Keratinocyte (primary cell): ENCODE measurements around the gene ANKS1B. TPM values are rescaled to one million over a fixed set of nuclear protein-coding genes. Genes with fewer than 3 reads are reported as not detected.

Experiments used
- DNase-seq: peaks from one replicate; pipeline ENCODE4 v3.0.0-alpha.2; 2011; ENCODE audit warnings: low read depth, missing footprints, low spot score
- FAIRE-seq: peaks from 2 replicates; lab custom pipeline; 2011; peaks lifted over from hg19 to GRCh38; lab: Jason Lieb, UNC
- H2AFZ ChIP-seq: 2 replicates; pipeline ENCODE4 v1.6.0; 2012; ENCODE audit warnings: low read length, control low read depth, inconsistent platforms; ENCODE audit not compliant: control insufficient read depth
- H3K27ac ChIP-seq: 2 replicates; pipeline ENCODE4 v1.5.1; 2011; ENCODE audit warnings: low read length; ENCODE audit not compliant: control insufficient read depth, insufficient read depth
- H3K27me3 ChIP-seq: 3 replicates; pipeline ENCODE4 v1.6.0; 2011; ENCODE audit warnings: low read length; ENCODE audit not compliant: control insufficient read depth, insufficient read depth; ENCODE audit errors: extremely low read depth
- H3K36me3 ChIP-seq, 2 experiments: 2 replicates in 1 of 2; 3 replicates in 1 of 2; pipeline ENCODE4 v1.5.1; 2011; ENCODE audit warnings: low read length in 2 of 2, mild to moderate bottlenecking in 1 of 2; ENCODE audit not compliant: control insufficient read depth in 2 of 2, insufficient read depth in 2 of 2; ENCODE audit errors: extremely low read depth in 1 of 2
- H3K4me1 ChIP-seq: 3 replicates; pipeline ENCODE4 v1.5.1; 2011; ENCODE audit warnings: low read length; ENCODE audit not compliant: control insufficient read depth, insufficient read depth; ENCODE audit errors: extremely low read depth
- H3K4me2 ChIP-seq: 3 replicates; pipeline ENCODE4 v1.6.0; 2011; ENCODE audit warnings: low read depth, low read length; ENCODE audit not compliant: control insufficient read depth, insufficient read depth; ENCODE audit errors: extremely low read depth
- H3K4me3 ChIP-seq, 3 experiments: fragments of 200-600 bp in 1 of 3; sonication (generic) in 1 of 3; 2 replicates in 2 of 3; 3 replicates in 1 of 3; pipeline ENCODE4 v1.5.1; 2011 to 2016; ENCODE audit warnings: low read length in 3 of 3, mild to moderate bottlenecking in 3 of 3, control low read depth in 2 of 3, inconsistent platforms in 1 of 3, low read depth in 1 of 3, mixed read lengths in 1 of 3, mixed run types in 1 of 3, moderate library complexity in 1 of 3; ENCODE audit not compliant: control insufficient read depth in 2 of 3, insufficient read depth in 2 of 3; ENCODE audit errors: extremely low read depth in 1 of 3
- H3K79me2 ChIP-seq: 2 replicates; pipeline ENCODE4 v1.6.0; 2012; ENCODE audit warnings: low read length; ENCODE audit not compliant: control insufficient read depth, insufficient read depth
- H3K9ac ChIP-seq: 3 replicates; pipeline ENCODE4 v1.6.0; 2011; ENCODE audit warnings: low read length; ENCODE audit not compliant: control insufficient read depth, insufficient read depth; ENCODE audit errors: extremely low read depth
- H3K9me1 ChIP-seq: 3 replicates; pipeline ENCODE4 v1.6.0; 2011; ENCODE audit warnings: low read length; ENCODE audit not compliant: control insufficient read depth, insufficient read depth; ENCODE audit errors: extremely low read depth
- H3K9me3 ChIP-seq: 2 replicates; pipeline ENCODE4 v1.5.1; 2012; ENCODE audit warnings: low read depth, low read length; ENCODE audit not compliant: control insufficient read depth
- H4K20me1 ChIP-seq: 3 replicates; pipeline ENCODE4 v1.6.0; 2011; ENCODE audit warnings: low read length; ENCODE audit not compliant: control insufficient read depth, insufficient read depth; ENCODE audit errors: extremely low read depth
- EZH2 ChIP-seq: IDR thresholded peaks from one replicate; pipeline ENCODE4 v1.6.1; 2012; ENCODE audit warnings: inconsistent platforms, mild to moderate bottlenecking, low read length, moderate library complexity
- dilution Hi-C: fragments of 300-500 bp; cut with MboI; formaldehyde crosslinking; loops from one replicate; pipeline ENCODE4 v1.7.0; 2020; ENCODE audit warnings: low sequenced_read_pairs; ENCODE audit not compliant: extremely low pct_ligation_motif_present
- polyA plus RNA-seq, 5 experiments: library from polyadenylated mRNA; depleted of rRNA in 3 of 5; stranded (reverse) in 3 of 5; stranded (forward) in 1 of 5; unstranded in 1 of 5; fragments of >200 nt; gene quantifications; 1 replicate in 1 of 5; 2 replicates in 3 of 5; 3 replicates in 1 of 5; pipeline versions ENCODE4 v1.2.1 to v1.2.3, GENCODE V29; 2011 to 2012; ENCODE audit warnings: missing spikeins in 2 of 5, low read depth in 1 of 5, low replicate concordance in 1 of 5
- TF ChIP-seq, protein P1 (sequence below), 3 experiments: IDR thresholded peaks in 1 of 3; conservative IDR thresholded peaks in 1 of 3; optimal IDR thresholded peaks in 1 of 3; 2 replicates in 2 of 3; 3 replicates in 1 of 3; pipeline versions ENCODE3 to v1.5.1; 2011; ENCODE audit warnings: low read length in 3 of 3, mild to moderate bottlenecking in 3 of 3, moderate library complexity in 2 of 3, control low read depth in 1 of 3, inconsistent platforms in 1 of 3; ENCODE audit not compliant: insufficient read depth in 2 of 3; ENCODE audit errors: extremely low read depth in 1 of 3

The ANKS1B gene
- polyA plus RNA-seq, 1 donor (not counting 4 experiments of a cell fraction or from before 2014, with no cell fraction given): not detected

- H3K4me3 ChIP-seq: no peak overlapping the region
- no peaks in the 10 kb centered on the region for H3K79me2 ChIP-seq
- peaks cover 0 to 2% of the 10 kb centered on the region in 2 experiments for H3K36me3 ChIP-seq
- peaks cover 5% of the 10 kb centered on the region for H3K27me3 ChIP-seq
- H3K4me2 ChIP-seq: no peak overlapping the region
- no peak overlapping the region for H3K27ac ChIP-seq
- H3K4me1 ChIP-seq: peaks cover 5% of the 10 kb centered on the region
- no peaks in the 10 kb centered on the region for H3K9me1 ChIP-seq
- dilution Hi-C loops: no loop called here
- no peak for DNase-seq
- no peaks in the 10 kb centered on the region for H4K20me1 ChIP-seq
- no peak for TF ChIP-seq EZH2
- TF ChIP-seq, protein P1, sequence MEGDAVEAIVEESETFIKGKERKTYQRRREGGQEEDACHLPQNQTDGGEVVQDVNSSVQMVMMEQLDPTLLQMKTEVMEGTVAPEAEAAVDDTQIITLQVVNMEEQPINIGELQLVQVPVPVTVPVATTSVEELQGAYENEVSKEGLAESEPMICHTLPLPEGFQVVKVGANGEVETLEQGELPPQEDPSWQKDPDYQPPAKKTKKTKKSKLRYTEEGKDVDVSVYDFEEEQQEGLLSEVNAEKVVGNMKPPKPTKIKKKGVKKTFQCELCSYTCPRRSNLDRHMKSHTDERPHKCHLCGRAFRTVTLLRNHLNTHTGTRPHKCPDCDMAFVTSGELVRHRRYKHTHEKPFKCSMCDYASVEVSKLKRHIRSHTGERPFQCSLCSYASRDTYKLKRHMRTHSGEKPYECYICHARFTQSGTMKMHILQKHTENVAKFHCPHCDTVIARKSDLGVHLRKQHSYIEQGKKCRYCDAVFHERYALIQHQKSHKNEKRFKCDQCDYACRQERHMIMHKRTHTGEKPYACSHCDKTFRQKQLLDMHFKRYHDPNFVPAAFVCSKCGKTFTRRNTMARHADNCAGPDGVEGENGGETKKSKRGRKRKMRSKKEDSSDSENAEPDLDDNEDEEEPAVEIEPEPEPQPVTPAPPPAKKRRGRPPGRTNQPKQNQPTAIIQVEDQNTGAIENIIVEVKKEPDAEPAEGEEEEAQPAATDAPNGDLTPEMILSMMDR (optimal IDR thresholded peaks at IDR 0.05 in 1 of 3, IDR thresholded peaks at IDR 0.05 in 1 of 3, conservative IDR thresholded peaks at IDR 0.05 in 1 of 3; ENCODE audit: extremely low read depth in 1 of 3, insufficient read depth in 2 of 3, low read length in 3 of 3): no peak
- FAIRE-seq: no peak
- H3K9me3 ChIP-seq: no peaks in the 10 kb centered on the region
- no peak overlapping the region for H3K9ac ChIP-seq
- no peak overlapping the region for H2AFZ ChIP-seq
These were observed 1244.0 kb downstream of the ANKS1B start for GRCh38 chr12:98740751-98741150.

DNA sequence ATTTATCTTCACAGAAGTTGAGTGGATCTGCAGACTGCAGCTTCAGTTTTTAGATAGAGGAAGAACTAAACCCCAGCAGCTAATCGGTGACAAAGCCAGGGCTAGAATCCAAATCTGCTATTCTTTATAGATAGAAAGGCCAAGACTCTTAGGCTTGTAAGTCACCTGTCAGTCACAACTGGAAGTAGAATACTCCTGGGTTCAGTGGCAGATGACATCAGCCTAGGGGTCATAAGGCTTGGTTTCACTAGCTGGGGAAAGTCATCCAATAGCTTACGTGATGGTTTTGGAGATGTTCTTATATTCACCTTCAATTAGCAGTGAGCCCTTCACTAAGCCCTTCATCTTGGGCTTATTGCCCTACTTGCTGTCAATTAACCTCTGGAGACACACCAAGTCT, 1246.2 kb downstream of the ANKS1B start:
- Histone ChIP-seq H4K20me1 (no peaks in the 10 kb centered on the region), H3K27ac (no peak overlapping the region), H3K9me1 (no peaks in the 10 kb centered on the region), H3K4me3 (no peak overlapping the region), H3K9me3 (no peaks in the 10 kb centered on the region), H3K36me3 (peaks cover 0 to 2% of the 10 kb centered on the region in 2 experiments), H3K4me2 (no peak overlapping the region), H3K9ac (no peak overlapping the region), H3K4me1 (no peaks in the 10 kb centered on the region), H2AFZ (no peak overlapping the region), H3K27me3 (no peaks in the 10 kb centered on the region), H3K79me2 (no peaks in the 10 kb centered on the region)
- dilution Hi-C loops: no loop called here
- FAIRE-seq (no peak), DNase-seq (no peak)
- TF ChIP-seq EZH2: no peak
- TF ChIP-seq, protein P1 (optimal IDR thresholded peaks at IDR 0.05 in 1 of 3, IDR thresholded peaks at IDR 0.05 in 1 of 3, conservative IDR thresholded peaks at IDR 0.05 in 1 of 3; ENCODE audit: extremely low read depth in 1 of 3, insufficient read depth in 2 of 3, low read length in 3 of 3): no peak
